K562 (cell line): Measurements from ENCODE around the gene DAB2IP. TPM values are rescaled to one million over a fixed set of nuclear protein-coding genes. Genes with fewer than 3 reads are reported as not detected.

Experiments
- ATAC-seq: fragments of 200-7000 bp; cut with Tn5 transposase; 3 replicates; pipeline ENCODE4 v1.9.1; 2020; ENCODE audit warnings: moderate library complexity
- BruUV-seq: library from RNA; stranded (reverse); fragments of 400-500 nt; replicated peaks from 2 replicates; lab custom pipeline; 2021; lab: Mats Ljungman, UMichigan
- CTCF ChIA-PET: fragments of 300-600 bp; formaldehyde crosslinking; extraction: SDS; loops from one replicate; lab custom pipeline; 2021; ENCODE audit warnings: low intra/inter-chr PET ratio; lab: Yijun Ruan, JAX
- POLR2A ChIA-PET: fragments of 300-600, 350-650 bp; sonication (Branson Sonifier 250); formaldehyde crosslinking; extraction: SDS; loops from one replicate; lab custom pipeline; 2021; ENCODE audit warnings: antibody characterized with exemption, inconsistent platforms; lab: Yijun Ruan, JAX
- DNase-seq, 4 experiments: peaks; one replicate each; pipeline versions ENCODE4 v3.0.0 to v3.0.0-alpha.2; 2011 to 2018; ENCODE audit warnings: low spot score in 3 of 4, mixed read lengths in 3 of 4; ENCODE audit errors: extremely low read depth in 1 of 4
- FAIRE-seq: peaks from 2 replicates; lab custom pipeline; 2011; peaks lifted over from hg19 to GRCh38; lab: Jason Lieb, UNC
- H2AFZ ChIP-seq: 2 replicates; pipeline ENCODE4 v1.6.0; 2011; ENCODE audit warnings: low read depth, low read length, control low read depth, inconsistent platforms
- H3K27ac ChIP-seq: fragments of 200-600 bp; 3 replicates; pipeline ENCODE4 v1.8.0; 2011; ENCODE audit warnings: low read depth, mild to moderate bottlenecking, control low read depth, inconsistent platforms, low read length, moderate library complexity, mixed read lengths; ENCODE audit errors: extremely low read depth
- H3K27me3 ChIP-seq, 2 experiments: fragments of 300-600 bp in 1 of 2; 2 replicates in 1 of 2; 3 replicates in 1 of 2; pipeline versions ENCODE4 v1.6.0 to v1.8.0; 2011; ENCODE audit warnings: inconsistent platforms in 2 of 2, low read length in 2 of 2, mild to moderate bottlenecking in 1 of 2, mixed read lengths in 1 of 2, moderate library complexity in 1 of 2; ENCODE audit not compliant: control insufficient read depth in 2 of 2, insufficient read depth in 2 of 2
- H3K36me3 ChIP-seq: fragments of 300-600 bp; 3 replicates; pipeline ENCODE4 v1.8.0; 2011; ENCODE audit warnings: mild to moderate bottlenecking, low read length, inconsistent platforms; ENCODE audit not compliant: control insufficient read depth, insufficient read depth
- H3K4me1 ChIP-seq, 2 experiments: fragments of 200-600 bp in 1 of 2; replicated peaks in 1 of 2; 2 replicates in 1 of 2; 3 replicates in 1 of 2; pipeline versions ENCODE4 v1.5.1 to v1.8.0; 2011; ENCODE audit warnings: inconsistent platforms in 2 of 2, low read length in 2 of 2, mild to moderate bottlenecking in 1 of 2, mixed read lengths in 1 of 2, moderate library complexity in 1 of 2; ENCODE audit not compliant: control insufficient read depth in 2 of 2, insufficient read depth in 2 of 2
- H3K4me2 ChIP-seq: 2 replicates; pipeline ENCODE4 v1.6.1; 2011; ENCODE audit warnings: low read length, control low read depth, inconsistent platforms, mixed read lengths; ENCODE audit not compliant: insufficient read depth
- H3K4me3 ChIP-seq: fragments of 200-600 bp; sonication (generic), shearing (Covaris generic); 2 replicates; pipeline ENCODE4 v1.5.1; 2016; ENCODE audit warnings: control low read depth, inconsistent platforms
- H3K79me2 ChIP-seq: fragments of 200-600 bp; 3 replicates; pipeline ENCODE4 v1.8.0; 2011; ENCODE audit warnings: low read length, inconsistent platforms; ENCODE audit not compliant: control insufficient read depth, insufficient read depth
- H3K9ac ChIP-seq, 2 experiments: 2 replicates each; pipeline versions ENCODE4 v1.6.0 to v1.6.1; 2011; ENCODE audit warnings: low read depth in 2 of 2, low read length in 2 of 2, control low read depth in 1 of 2, inconsistent platforms in 1 of 2, mild to moderate bottlenecking in 1 of 2, mixed read lengths in 1 of 2; ENCODE audit not compliant: insufficient read depth in 1 of 2
- H3K9me1 ChIP-seq: one replicate; pipeline ENCODE4 v1.6.0; 2011; ENCODE audit warnings: inconsistent platforms, mild to moderate bottlenecking, low read length, moderate library complexity; ENCODE audit not compliant: control insufficient read depth, insufficient read depth
- H3K9me3 ChIP-seq: replicated peaks from 2 replicates; pipeline ENCODE4 v1.5.1; 2011; ENCODE audit warnings: low read depth, low read length, inconsistent platforms; ENCODE audit not compliant: control insufficient read depth, insufficient read depth
- H4K20me1 ChIP-seq: replicated peaks from 2 replicates; pipeline ENCODE4 v1.6.1; 2011; ENCODE audit warnings: low read length, inconsistent platforms, mixed read lengths; ENCODE audit not compliant: control insufficient read depth, insufficient read depth
- CCNT2 ChIP-seq: IDR thresholded peaks from 2 replicates; pipeline ENCODE4 v1.6.1; 2011; ENCODE audit warnings: borderline replicate concordance, low read depth, mild to moderate bottlenecking, moderate library complexity, mixed read lengths, low read length; ENCODE audit not compliant: insufficient read length; ENCODE audit errors: extremely low read depth
- HDAC6 ChIP-seq: IDR thresholded peaks from 2 replicates; pipeline ENCODE4 v1.6.1; 2012; ENCODE audit warnings: low read depth, mild to moderate bottlenecking, control low read depth, inconsistent platforms, low read length, moderate library complexity
- RBM22 ChIP-seq: fragments of 200-400 bp; formaldehyde crosslinking; IDR thresholded peaks from 2 replicates; pipeline ENCODE4 v1.6.1; 2018; ENCODE audit warnings: low read length, low read depth; ENCODE audit not compliant: poor library complexity, severe bottlenecking
- SPI1 ChIP-seq: IDR thresholded peaks from 2 replicates; pipeline ENCODE4 v1.6.1; 2011; ENCODE audit warnings: low read depth, low read length, control low read depth, borderline replicate concordance
- STAT5A ChIP-seq: IDR thresholded peaks from 2 replicates; pipeline ENCODE4 v1.6.1; 2012; ENCODE audit warnings: low read length, inconsistent platforms, borderline replicate concordance
- TRIM24 ChIP-seq, 2 experiments: fragments of 450-650 bp; IDR thresholded peaks; 2 replicates each; pipeline ENCODE4 v1.6.1; 2016
- WGBS: fragments of 100-300 bp; shearing (Covaris generic); methylation state at CpG from one replicate; pipeline ENCODE4 v1.1.6; 2016; ENCODE audit warnings: low coverage, mixed read lengths; ENCODE audit not compliant: insufficient coverage; ENCODE audit errors: missing lambda C conversion rate; 5-methylcytosine and 5-hydroxymethylcytosine counted together
- in situ Hi-C: fragments of 300-500 bp; cut with MboI; formaldehyde crosslinking; loops from 4 replicates; pipeline ENCODE4 v1.15.0; 2018; ENCODE audit warnings: inconsistent platforms, mixed read lengths
- intact Hi-C: fragments of 100-400 bp; cut with micrococcal nuclease; formaldehyde crosslinking; loops from 2 replicates; pipeline ENCODE4 v1.14.2; 2022
- polyA plus RNA-seq, 8 experiments: library from polyadenylated mRNA; depleted of rRNA in 4 of 8; stranded (reverse) in 5 of 8; unstranded in 3 of 8; fragments of >200 nt; fragmentation: Nextera tagmentation in 2 of 8; fragmentation: Illumina TruSeq in 1 of 8; extraction: Ambion mirVana in 2 of 8; extraction: Trizol in 1 of 8; gene quantifications; 2 replicates each; pipeline versions ENCODE4 v1.2.1 to v1.2.3, GENCODE V29; 2011 to 2014; ENCODE audit warnings: inconsistent platforms in 1 of 8, missing spikeins in 1 of 8
- total RNA-seq, 7 experiments: library from RNA; depleted of rRNA in 6 of 7; stranded (reverse); fragments of >200 nt in 6 of 7; fragmentation: Illumina TruSeq in 2 of 7; extraction: Trizol in 2 of 7; gene quantifications; 2 replicates each; pipeline versions ENCODE4 v1.2.1 to v1.2.3, GENCODE V29; 2011 to 2021; ENCODE audit warnings: low replicate concordance in 1 of 7
- TF ChIP-seq, protein P1 (sequence below): sonication (generic); formaldehyde crosslinking; IDR thresholded peaks from 2 replicates; pipeline ENCODE4 v1.9.0; 2022; ENCODE audit warnings: mild to moderate bottlenecking, missing genetic modification reagents
- TF ChIP-seq, protein P2 (sequence below), 3 experiments: fragments of 200-800 bp in 1 of 3; fragments of 250-450 bp in 1 of 3; fragments of 450-650 bp in 1 of 3; sonication (Bioruptor Pico) in 1 of 3; sonication (Bioruptor generic) in 1 of 3; formaldehyde crosslinking in 1 of 3; IDR thresholded peaks; 2 replicates each; pipeline versions ENCODE4 v1.6.1 to v1.8.0; 2016 to 2022; ENCODE audit warnings: mild to moderate bottlenecking in 2 of 3, missing genetic modification characterization in 2 of 3, missing compliant biosample characterization in 1 of 3, moderate library complexity in 1 of 3

DAB2IP gene
- total and polyA plus RNA-seq, 9 of the 15 experiments (the other 6 are each of a cell fraction or from before 2014, with no cell fraction given), result 0.04 to 0.31 (median 0.08) TPM; not detected in 5

DNA sequence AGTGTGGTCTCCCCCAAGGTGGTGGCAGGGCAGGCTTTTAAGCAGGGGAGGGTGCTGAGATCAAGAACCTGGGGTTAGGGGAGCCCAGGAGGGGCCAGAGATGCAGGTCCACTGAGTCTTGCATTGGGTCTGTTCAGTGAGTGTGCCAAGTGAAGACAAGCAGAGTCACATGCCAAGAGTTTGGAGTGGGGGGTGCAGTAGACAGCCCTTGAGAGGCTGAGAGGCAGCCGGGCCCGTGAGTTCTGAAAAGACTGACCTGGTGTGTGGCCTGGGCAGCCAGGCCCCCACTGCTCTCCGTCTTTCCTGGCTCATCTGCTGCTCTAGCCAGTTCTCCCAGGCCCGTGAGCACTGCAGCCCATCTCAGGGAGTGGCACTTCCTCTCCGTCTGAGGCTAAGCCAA lies 120.0 kb downstream of the DAB2IP start:
- in situ Hi-C loops (no loop called here), intact Hi-C loops (no loop called here)
- Histone ChIP-seq H3K4me1 (no peaks in the 10 kb centered on the region), H3K9me1 (no peaks in the 10 kb centered on the region), H3K27ac (no peak overlapping the region), H3K79me2 (no peaks in the 10 kb centered on the region), H3K9me3 (no peaks in the 10 kb centered on the region), H4K20me1 (peaks cover 4% of the 10 kb centered on the region), H3K27me3 (peaks cover 35 to 91% of the 10 kb centered on the region in 2 experiments), H2AFZ (no peak overlapping the region), H3K36me3 (no peaks in the 10 kb centered on the region), H3K4me3 (no peak overlapping the region), H3K9ac (no peak overlapping the region), H3K4me2 (no peak overlapping the region)
- TF ChIP-seq HDAC6 (no peak), SPI1 (0 out of 2 replicates have a peak, but pooled peaks have one; percentile 3), STAT5A (no peak), CCNT2 (no peak), TRIM24 (IDR thresholded peaks at IDR 0.05) (no peak), RBM22 (no peak)
- TF ChIP-seq, protein P1, sequence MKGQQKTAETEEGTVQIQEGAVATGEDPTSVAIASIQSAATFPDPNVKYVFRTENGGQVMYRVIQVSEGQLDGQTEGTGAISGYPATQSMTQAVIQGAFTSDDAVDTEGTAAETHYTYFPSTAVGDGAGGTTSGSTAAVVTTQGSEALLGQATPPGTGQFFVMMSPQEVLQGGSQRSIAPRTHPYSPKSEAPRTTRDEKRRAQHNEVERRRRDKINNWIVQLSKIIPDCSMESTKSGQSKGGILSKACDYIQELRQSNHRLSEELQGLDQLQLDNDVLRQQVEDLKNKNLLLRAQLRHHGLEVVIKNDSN (CRISPR knock-in tag), result no peak
- TF ChIP-seq, protein P2, sequence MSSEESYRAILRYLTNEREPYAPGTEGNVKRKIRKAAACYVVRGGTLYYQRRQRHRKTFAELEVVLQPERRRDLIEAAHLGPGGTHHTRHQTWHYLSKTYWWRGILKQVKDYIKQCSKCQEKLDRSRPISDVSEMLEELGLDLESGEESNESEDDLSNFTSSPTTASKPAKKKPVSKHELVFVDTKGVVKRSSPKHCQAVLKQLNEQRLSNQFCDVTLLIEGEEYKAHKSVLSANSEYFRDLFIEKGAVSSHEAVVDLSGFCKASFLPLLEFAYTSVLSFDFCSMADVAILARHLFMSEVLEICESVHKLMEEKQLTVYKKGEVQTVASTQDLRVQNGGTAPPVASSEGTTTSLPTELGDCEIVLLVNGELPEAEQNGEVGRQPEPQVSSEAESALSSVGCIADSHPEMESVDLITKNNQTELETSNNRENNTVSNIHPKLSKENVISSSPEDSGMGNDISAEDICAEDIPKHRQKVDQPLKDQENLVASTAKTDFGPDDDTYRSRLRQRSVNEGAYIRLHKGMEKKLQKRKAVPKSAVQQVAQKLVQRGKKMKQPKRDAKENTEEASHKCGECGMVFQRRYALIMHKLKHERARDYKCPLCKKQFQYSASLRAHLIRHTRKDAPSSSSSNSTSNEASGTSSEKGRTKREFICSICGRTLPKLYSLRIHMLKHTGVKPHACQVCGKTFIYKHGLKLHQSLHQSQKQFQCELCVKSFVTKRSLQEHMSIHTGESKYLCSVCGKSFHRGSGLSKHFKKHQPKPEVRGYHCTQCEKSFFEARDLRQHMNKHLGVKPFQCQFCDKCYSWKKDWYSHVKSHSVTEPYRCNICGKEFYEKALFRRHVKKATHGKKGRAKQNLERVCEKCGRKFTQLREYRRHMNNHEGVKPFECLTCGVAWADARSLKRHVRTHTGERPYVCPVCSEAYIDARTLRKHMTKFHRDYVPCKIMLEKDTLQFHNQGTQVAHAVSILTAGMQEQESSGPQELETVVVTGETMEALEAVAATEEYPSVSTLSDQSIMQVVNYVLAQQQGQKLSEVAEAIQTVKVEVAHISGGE (CRISPR knock-in tag; IDR thresholded peaks at IDR 0.05), result no peak
- no TSS peak for BruUV-seq
- 0% methylated on average over 4 of the region's 5 CpGs for WGBS
- ChIA-PET CTCF (no interaction called here), POLR2A (interaction anchor here (0.6 kb wide), 1 partner anchor 205 kb away, joined by 3 read pairs; no protein-coding TSS in a partner anchor)
- FAIRE-seq, result no peak
- ATAC-seq, result no peak
- no peak for DNase-seq
